ENCODE data around the gene MEF2D.

MEF2D gene

DNA sequence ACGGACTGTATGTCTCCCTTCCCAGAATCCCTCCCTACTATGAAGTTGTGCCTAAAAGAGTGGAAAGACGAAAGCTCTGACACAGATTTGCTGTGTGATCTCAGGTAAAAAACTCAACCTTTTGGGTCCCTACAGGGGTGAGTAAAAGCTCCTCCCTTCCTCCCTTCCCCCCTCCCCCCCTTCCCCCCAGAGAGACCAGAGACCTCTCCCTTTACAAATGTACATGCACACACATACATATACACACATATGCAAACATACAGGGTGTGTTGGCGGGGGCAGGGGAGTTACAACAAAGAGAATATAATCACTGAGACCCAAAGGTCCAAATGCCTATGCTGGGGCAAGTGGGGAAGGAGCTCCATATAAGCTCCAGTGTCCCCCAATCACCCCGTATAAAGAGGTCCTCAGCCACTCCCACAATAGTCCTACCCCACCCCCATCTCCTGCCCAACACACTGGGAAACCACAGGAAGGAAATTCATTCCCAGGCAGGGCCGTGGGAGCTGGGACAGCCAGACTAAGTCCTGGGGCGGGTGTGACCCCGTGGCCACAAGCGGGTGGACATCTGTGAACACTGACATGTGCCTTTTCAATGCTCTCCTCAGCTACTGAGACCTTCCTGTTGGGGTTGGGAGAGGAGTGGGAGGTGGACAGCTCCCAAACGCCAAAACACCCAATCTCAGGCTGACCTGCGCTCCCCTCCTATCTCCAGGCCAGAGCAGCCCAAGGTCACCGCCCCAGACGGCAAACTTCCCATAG lies 2.0 kb downstream of the MEF2D start:
- H3K4me2 ChIP-seq (ENCODE audit: low read depth, low read length, poor library complexity, severe bottlenecking), result peak overlapping the region; percentile 98

DNA sequence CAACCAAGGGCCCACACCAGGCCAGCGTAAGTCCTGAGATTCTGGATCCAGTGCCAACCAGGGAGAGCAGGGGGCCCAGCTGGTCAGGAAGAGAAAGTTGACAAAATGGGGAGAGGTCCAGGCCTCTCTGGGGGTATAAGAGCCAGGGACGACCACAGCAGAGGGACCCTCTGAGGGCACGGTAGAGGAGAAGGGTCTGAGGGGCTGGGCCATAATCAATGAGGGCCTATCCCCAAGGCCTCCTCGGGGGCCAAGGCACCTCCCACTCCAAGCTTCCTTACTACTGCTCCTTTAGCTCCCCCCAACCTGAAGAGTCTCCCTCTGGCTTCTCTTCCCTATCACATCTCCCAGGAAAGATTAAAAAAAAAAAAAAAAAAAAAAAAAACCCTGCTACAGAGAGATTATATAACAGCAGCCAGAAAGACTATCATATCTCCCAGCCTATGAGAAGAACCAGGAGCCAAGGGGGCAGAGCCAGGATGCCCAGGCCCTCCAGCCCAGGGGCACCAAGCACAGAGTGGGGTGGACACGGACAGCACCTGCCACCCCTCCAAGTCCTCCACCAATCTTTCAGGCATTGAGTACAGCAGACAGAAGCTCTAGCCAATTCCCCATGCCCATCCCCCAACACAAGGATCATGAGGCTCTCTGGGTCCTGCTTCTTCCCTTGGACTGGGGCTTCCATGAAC lies 2.7 kb downstream of the MEF2D start:
- Histone ChIP-seq H3K79me2 (ENCODE audit: insufficient read depth, low read length) (peaks cover 88% of the 10 kb centered on the region), H3K4me1 (ENCODE audit: insufficient read depth, low read length, poor library complexity, severe bottlenecking) (peaks cover 62% of the 10 kb centered on the region), H3K27me3 (ENCODE audit: insufficient read depth, low read length, poor library complexity, severe bottlenecking) (no peaks in the 10 kb centered on the region), H3F3A (ENCODE audit: low read depth) (no peaks in the 10 kb centered on the region), H3K4me2 (ENCODE audit: low read depth, low read length, poor library complexity, severe bottlenecking) (peak overlapping the region; percentile 98), H3K4me3 (ENCODE audit: low read length, poor library complexity, severe bottlenecking) (peak overlapping the region; percentile 88), H3K9me3 (ENCODE audit: insufficient read depth, low read depth, low read length) (no peaks in the 10 kb centered on the region), H3K9me2 (replicated peaks; ENCODE audit: low read depth, low read length) (no peaks in the 10 kb centered on the region), H3K9ac (ENCODE audit: low read depth, low read length, poor library complexity, severe bottlenecking) (peak overlapping the region; percentile 72), H4K20me1 (ENCODE audit: insufficient read depth, low read length, poor library complexity, severe bottlenecking) (peaks cover 73% of the 10 kb centered on the region), H2AFZ (ENCODE audit: low read length) (no peak overlapping the region), H3K36me3 (ENCODE audit: insufficient read depth, low read length) (no peaks in the 10 kb centered on the region)
- TF ChIP-seq EZH2phosphoT487 (IDR thresholded peaks at IDR 0.05; ENCODE audit: borderline replicate concordance), result no peak
- TF ChIP-seq, protein P1, sequence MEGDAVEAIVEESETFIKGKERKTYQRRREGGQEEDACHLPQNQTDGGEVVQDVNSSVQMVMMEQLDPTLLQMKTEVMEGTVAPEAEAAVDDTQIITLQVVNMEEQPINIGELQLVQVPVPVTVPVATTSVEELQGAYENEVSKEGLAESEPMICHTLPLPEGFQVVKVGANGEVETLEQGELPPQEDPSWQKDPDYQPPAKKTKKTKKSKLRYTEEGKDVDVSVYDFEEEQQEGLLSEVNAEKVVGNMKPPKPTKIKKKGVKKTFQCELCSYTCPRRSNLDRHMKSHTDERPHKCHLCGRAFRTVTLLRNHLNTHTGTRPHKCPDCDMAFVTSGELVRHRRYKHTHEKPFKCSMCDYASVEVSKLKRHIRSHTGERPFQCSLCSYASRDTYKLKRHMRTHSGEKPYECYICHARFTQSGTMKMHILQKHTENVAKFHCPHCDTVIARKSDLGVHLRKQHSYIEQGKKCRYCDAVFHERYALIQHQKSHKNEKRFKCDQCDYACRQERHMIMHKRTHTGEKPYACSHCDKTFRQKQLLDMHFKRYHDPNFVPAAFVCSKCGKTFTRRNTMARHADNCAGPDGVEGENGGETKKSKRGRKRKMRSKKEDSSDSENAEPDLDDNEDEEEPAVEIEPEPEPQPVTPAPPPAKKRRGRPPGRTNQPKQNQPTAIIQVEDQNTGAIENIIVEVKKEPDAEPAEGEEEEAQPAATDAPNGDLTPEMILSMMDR (conservative IDR thresholded peaks at IDR 0.05; ENCODE audit: low read length), result no peak

More for the DNA sequence above, 2.0 kb downstream of the MEF2D start:
- H3K9ac ChIP-seq (ENCODE audit: low read depth, low read length, poor library complexity, severe bottlenecking), result peak overlapping the region; percentile 72
- H4K20me1 ChIP-seq (ENCODE audit: insufficient read depth, low read length, poor library complexity, severe bottlenecking), result peaks cover 66% of the 10 kb centered on the region
- H3K4me3 ChIP-seq (ENCODE audit: low read length, poor library complexity, severe bottlenecking), result peak overlapping the region; percentile 88
- peaks cover 62% of the 10 kb centered on the region for H3K4me1 ChIP-seq (ENCODE audit: insufficient read depth, low read length, poor library complexity, severe bottlenecking)
- no peaks in the 10 kb centered on the region for H3K9me3 ChIP-seq (ENCODE audit: insufficient read depth, low read depth, low read length)
- H3K27me3 ChIP-seq (ENCODE audit: insufficient read depth, low read length, poor library complexity, severe bottlenecking), result no peaks in the 10 kb centered on the region
- TF ChIP-seq, protein P1 (conservative IDR thresholded peaks at IDR 0.05; ENCODE audit: low read length), result no peak
- TF ChIP-seq EZH2phosphoT487 (IDR thresholded peaks at IDR 0.05; ENCODE audit: borderline replicate concordance), result no peak
- no peak overlapping the region for H2AFZ ChIP-seq (ENCODE audit: low read length)
- no peaks in the 10 kb centered on the region for H3K36me3 ChIP-seq (ENCODE audit: insufficient read depth, low read length)
- no peaks in the 10 kb centered on the region for H3F3A ChIP-seq (ENCODE audit: low read depth)
- peaks cover 87% of the 10 kb centered on the region for H3K79me2 ChIP-seq (ENCODE audit: insufficient read depth, low read length)
- no peaks in the 10 kb centered on the region for H3K9me2 ChIP-seq (replicated peaks; ENCODE audit: low read depth, low read length)

DNA sequence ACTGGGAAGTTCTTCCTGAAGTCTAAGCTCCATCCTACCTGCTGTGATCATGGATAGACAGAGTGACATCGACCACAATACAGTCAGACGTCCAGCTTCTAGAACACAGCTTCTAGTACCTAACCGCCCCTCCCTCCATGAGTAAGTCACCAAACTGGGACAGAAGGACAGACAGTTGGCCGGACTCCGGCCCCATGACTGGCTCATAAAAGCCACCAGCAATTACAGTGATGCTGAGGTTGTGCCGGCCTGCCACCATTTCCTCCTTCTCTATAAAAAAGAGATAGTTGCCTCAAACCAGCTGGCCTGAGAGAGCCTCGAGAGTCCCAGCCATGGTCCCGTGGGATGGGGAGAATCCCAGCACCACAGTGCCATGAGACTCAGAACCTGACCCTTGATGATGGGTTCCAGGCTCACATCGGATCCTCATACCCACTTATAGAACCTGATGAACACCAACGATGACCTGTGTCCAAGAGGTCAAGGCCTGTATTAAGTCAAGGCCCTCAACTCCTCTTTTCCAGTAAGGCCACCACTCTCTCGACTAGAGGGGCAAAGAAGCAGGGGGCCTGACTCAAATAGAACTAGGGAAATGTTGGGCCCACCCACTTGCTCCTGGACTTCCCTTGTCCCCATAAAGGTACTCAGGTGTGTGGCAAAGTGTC lies 3.4 kb downstream of the MEF2D start:
- Histone ChIP-seq H3K4me2 (ENCODE audit: low read depth, low read length, poor library complexity, severe bottlenecking) (peak overlapping the region; percentile 98), H3K9ac (ENCODE audit: low read depth, low read length, poor library complexity, severe bottlenecking) (peak overlapping the region; percentile 72), H3K4me1 (ENCODE audit: insufficient read depth, low read length, poor library complexity, severe bottlenecking) (peaks cover 62% of the 10 kb centered on the region), H3K4me3 (ENCODE audit: low read length, poor library complexity, severe bottlenecking) (peak overlapping the region; percentile 88), H3K36me3 (ENCODE audit: insufficient read depth, low read length) (no peaks in the 10 kb centered on the region), H2AFZ (ENCODE audit: low read length) (no peak overlapping the region), H3F3A (ENCODE audit: low read depth) (no peaks in the 10 kb centered on the region), H3K27me3 (ENCODE audit: insufficient read depth, low read length, poor library complexity, severe bottlenecking) (no peaks in the 10 kb centered on the region), H3K79me2 (ENCODE audit: insufficient read depth, low read length) (peaks cover 88% of the 10 kb centered on the region), H4K20me1 (ENCODE audit: insufficient read depth, low read length, poor library complexity, severe bottlenecking) (peaks cover 80% of the 10 kb centered on the region), H3K9me3 (ENCODE audit: insufficient read depth, low read depth, low read length) (no peaks in the 10 kb centered on the region), H3K9me2 (replicated peaks; ENCODE audit: low read depth, low read length) (no peaks in the 10 kb centered on the region)
- no peak for TF ChIP-seq EZH2phosphoT487 (IDR thresholded peaks at IDR 0.05; ENCODE audit: borderline replicate concordance)
- TF ChIP-seq, protein P1 (conservative IDR thresholded peaks at IDR 0.05; ENCODE audit: low read length), result no peak
